Kasumi-1 (cell line): ENCODE data around the gene PRM3.

Experiments used
- DNase-seq, 2 experiments: peaks; one replicate each; lab custom pipeline; 2025; lab: John Stamatoyannopoulos, UW

The PRM3 gene

GRCh38 chr16:11258553-11259492 lies 14.6 kb downstream of the PRM3 start:
- no peak for DNase-seq

GRCh38 chr16:11257131-11257938 lies 16.1 kb downstream of the PRM3 start:
- peak; percentile 38 to 42 for DNase-seq

- no peak for DNase-seq
Measured at GRCh38 chr16:11256661-11257130, 16.7 kb downstream of the PRM3 start.

- peak; percentile 12 to 35 for DNase-seq
Measured at GRCh38 chr16:11255737-11256660, 17.4 kb downstream of the PRM3 start, which contains the start of gene SOCS1. Gene SOCS1 (minus strand): TSS chr16:11256204. CDS start chr16:11255478, 726 bp downstream.

DNA sequence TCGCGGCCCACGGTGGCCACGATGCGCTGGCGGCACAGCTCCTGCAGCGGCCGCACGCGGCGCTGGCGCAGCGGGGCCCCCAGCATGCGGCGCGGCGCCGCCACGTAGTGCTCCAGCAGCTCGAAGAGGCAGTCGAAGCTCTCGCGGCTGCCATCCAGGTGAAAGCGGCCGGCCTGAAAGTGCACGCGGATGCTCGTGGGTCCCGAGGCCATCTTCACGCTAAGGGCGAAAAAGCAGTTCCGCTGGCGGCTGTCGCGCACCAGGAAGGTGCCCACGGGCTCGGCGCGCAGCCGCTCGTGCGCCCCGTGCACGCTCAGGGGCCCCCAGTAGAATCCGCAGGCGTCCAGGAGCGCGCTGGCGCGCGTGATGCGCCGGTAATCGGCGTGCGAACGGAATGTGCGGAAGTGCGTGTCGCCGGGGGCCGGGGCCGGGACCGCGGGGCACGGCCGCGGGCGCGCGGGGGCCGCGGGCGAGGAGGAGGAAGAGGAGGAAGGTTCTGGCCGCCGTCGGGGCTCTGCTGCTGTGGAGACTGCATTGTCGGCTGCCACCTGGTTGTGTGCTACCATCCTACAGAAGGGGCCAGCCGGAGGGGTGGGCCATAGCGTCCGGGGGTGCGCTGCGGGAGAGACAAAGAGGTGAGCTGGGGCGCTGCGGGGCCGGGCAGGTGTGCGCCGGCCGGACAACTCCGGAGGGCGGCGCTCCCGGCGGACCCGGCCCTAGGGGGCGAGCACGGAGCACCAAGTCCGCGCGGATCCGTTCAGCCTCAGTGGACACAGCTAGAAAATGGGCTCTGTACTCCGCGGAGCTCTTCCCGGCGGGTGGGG lies 18.3 kb downstream of the PRM3 start:
- DNase-seq, result no peak

- DNase-seq, result no peak
Measured at GRCh38 chr16:11253995-11254912, 19.2 kb downstream of the PRM3 start.

GRCh38 chr16:11253009-11253994 lies 20.1 kb downstream of the PRM3 start:
- no peak for DNase-seq

DNA sequence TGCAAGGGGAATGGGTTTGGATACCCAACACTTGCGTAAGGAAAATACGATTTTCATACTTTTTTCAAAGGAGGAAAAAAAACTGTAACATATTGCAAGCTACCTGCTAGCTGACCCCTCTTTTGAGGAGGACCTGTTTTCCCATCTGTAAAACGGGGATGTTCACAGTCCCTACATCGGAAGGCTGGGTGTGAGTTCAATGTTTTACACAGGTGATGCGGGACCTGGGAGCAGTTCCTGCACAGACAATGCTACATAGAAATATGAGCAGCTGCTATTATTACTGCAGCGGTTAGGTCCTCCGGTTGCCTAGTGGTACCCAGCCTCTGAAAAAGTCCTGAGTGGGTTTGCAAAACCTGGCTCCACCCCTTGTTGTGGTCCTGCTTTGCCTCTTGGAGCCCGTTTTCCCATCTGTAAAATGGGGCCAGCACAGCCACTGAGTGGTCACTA lies 20.9 kb downstream of the PRM3 start:
- no peak for DNase-seq

- DNase-seq, result peak in 1 of 2 experiments; percentile 1
Measured at GRCh38 chr16:11251525-11252481, 21.6 kb downstream of the PRM3 start.

DNA sequence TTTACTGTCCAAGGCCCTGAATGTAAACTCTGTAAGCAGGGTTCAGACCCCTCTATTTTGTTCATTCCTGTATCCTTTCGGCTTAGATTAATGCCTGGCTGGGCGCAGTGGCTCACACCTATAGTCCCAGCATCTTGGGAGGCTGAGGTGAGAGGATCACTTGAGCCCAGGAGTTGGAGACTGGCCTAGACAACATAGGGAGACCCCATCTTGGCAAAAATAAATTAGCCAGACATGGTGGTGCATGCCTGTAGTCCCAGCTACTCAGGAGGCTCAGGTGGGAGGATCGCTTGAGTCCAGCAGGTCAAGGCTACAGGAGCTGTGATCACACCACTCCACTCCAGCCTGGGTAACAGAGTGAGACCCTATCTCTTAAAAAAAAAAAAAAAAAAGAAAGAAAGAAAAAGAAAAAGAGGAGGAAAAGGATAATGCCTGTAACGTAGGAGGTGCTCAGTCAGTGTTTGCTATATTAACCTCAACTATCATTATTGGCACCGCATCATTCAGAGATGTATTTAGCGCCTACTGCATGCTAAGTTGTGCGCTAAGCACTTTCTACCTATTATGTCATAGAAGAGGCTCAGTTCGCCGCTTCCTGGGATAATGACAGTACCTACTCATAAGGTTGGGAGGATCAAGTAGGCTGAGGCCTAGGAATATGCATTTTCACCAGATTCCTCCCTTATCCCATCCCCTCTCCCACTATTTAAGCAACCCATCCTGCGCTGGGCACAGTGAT lies 22.5 kb downstream of the PRM3 start:
- no peak for DNase-seq

DNA sequence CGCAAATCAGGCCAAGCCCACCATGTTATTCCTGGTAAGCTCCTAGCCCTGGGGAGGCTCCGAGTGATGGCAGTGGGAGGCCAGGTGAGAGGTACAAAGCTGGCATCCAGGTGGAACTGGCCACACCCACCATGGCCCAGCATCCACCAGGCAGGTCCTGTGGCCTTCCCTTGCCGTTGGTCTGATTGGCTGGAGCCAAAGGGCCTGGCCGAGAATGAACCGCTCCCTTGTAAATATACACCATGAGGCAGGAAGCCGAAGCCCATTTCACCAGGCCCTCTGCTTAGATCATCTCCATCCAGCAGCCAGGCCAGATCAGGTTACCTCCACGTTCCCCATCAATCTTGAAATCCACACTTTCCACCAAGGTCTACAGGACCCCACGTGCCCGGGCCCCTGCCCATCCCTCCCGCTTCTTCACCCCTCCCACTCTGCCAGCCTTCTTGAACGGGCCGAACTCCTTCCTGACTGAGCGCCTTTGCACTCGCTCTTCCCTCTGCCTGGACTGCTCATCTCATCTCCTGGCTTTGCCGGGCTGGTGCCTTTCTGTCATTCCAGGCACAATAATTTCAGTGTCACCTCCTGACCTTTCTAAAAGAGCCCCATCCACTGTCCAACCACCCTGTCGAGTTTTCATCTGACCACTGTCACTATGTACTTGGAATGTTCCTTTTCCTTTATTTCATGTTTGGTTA lies 23.2 kb downstream of the PRM3 start:
- DNase-seq, result no peak

DNA sequence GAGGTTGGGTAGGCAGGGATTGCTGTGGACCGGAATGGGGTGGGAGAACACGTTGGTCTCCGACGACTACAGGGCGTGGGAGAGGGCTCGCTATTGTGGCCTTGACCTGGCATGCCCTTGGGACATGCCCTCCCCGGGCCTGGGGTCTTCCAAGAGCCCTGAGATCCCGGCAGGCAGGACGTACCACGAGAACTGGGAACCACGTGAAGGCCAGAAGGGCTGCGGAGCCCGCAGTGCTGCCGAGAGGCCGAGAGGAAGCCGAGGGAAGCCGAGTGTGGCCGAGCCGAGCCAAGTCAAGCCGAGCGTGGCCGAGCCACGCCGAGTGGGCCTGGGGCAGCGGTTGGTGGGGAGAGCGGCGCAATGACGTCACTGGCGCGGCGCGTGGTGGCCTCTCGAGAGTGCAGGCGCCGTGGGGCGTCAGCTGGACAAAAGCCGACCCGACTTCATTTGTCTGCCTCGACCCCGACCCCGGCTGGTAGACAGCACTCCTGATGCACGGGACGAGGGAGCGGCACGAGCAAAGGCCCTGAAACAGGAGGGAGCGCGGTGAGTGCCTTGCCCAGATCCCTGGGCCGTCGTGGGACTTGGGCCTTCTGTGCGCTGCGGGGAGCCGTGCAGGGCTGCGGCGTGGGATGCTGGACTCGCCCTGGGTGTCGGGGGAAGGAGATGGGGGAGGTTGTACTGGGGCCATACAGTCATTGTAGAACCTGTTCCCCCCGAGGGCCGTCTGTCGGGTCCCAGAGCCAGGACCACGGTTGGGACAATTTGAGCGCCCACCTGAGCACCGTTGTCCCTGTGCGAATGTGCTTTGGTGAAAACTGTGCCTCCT lies 24.0 kb downstream of the PRM3 start:
- no peak for DNase-seq

GRCh38 chr16:11248133-11248532 lies 25.3 kb downstream of the PRM3 start:
- no peak for DNase-seq

GRCh38 chr16:11245988-11246387 lies 27.4 kb downstream of the PRM3 start:
- no peak for DNase-seq

DNA sequence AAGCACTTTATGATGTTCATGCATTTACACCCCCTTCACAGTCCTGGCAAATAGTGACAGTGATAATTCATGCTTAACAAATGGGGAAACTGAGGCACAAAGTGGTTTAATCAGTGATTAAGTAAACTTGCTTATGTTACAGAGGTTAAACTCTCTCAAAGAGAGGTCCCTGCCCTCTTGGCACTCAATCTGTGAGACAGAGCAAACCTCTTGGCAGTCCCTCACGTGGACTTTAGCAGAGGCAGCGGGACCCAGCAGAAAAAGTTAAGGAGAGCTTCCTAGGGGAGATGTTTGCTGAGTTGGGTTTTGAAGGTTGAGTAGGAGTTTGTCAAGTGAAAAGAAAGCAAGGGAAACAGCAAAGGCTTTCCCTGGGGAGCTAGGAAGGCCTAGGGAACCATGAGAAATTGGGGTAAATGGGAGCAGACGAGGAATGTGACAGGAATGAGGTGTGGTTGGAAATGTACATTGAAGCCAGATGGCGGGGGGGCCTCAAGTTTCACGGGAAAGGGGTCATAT lies 28.1 kb downstream of the PRM3 start:
- DNase-seq, result no peak
